Measurements from ENCODE around the gene METTL4.

METTL4 gene

DNA sequence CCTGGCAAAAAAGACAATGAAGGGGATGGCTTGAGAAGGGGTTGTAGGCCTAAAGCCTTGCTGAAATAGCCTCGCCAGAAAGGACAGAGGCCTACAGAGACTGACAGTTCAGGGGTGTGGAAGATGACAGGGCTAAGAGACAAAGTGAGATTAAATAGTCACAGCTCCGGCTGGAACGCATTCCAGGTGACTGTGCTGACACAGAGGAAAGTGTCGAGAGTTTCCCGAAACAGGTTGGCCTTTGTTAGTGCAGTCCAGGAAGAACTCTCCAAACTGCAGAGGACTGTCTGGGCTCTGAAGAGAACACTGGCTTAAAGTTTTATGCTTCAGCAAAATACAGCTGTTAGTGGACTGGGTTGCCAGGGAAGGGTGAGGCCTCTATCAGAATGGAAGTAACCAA is 52.8 kb downstream of the METTL4 start:
- DNase-seq (ENCODE audit: low spot score), result no peak

DNA sequence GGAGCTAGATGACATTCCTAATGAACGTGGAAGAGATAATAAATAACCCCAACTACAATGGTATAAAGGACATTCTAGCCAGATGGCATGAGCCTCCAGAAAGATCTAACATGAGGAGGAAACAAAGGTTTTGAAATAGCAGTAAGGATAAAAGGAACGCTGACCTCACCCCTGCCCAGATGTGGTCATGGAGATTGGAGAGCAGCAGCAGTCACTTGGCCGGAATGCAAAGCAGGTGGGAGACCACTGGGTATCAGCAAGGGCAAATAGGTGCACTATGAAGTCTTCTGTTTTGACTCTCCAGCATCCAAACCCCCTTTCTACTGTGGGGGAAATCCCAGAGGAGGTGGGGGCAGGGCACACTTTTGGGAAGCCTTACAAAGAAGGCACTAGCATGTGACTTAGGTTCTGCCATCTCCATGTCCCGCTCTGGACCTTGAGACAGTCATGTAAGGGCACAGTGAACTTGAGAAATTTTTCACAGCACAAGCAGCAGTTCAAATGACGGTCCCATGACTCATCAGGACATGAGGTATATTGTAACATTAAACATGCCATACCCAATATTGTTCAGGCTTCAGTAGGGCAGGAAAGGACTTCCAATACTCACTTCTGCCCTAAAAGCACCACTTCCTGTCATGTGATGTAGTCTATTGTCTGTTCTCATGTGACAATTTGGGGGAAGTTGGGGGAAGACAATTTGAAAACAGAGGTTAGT is 55.2 kb downstream of the METTL4 start:
- no peak for DNase-seq (ENCODE audit: low spot score)

DNA sequence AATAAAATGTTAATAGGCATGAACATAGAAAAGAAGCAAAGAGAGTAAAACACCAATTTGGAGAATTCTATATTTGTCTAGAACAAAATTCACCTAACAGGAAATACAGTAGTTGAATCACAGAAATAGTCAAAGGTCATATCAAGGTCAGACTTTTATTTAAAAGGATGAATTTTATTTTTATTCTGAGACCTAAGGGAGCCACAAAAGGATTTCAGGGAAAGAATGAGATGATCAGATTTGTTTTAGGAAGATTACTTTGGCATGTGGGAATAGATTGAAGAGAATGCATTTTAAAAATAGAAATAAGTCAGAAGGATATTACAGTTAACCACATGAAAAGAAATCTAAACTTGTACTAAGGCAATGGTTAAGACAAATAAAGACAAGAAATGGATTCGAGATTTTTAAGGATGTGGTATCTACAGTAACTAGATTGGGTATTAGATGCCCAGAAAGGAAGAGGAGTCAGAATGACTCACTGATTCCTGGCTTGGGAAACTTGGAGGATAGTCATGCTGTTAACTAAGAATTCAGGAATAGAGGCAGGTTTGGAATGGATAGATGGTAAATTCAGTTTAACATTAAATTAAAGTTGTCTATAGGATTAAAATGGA is 56.0 kb downstream of the METTL4 start:
- DNase-seq (ENCODE audit: low spot score), result no peak

DNA sequence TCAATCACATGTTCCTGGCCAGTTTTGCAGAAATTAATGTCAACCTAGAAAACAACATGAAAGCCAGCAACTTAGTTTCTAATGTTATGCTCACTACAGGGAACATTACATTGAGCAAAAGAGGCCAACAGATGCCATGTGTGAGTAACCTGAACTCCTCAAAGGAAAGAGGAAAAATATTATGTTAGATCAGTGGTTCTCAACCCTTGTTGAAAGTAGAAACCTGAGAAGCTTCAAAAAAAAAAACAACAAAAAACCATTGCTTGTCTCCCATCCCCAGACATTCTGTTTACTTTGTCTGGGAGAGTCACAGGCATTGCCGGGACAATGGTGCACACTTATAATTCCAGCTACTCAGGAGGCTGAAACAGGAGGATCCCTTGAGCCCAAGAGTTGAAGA is 57.7 kb downstream of the METTL4 start:
- no peak for DNase-seq (ENCODE audit: low spot score)

DNA sequence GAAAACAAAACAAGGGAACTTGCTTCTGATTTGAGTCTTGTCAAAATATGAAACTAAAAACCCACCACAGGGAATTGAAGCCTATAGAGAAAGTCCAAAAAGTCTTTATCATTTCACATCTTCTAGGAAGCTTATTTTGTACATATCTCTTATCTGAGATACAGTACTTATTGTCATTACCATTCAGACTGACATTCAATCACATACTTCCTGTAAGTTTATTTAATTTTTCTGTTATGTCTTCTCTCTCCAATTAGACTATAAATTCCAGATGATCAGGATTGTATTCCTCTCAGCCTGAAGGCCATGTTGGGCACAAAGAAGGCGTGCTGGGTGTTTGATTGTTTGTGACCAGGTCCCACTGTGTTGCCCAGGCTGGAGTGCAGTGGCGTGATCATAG is 59.2 kb downstream of the METTL4 start:
- DNase-seq (ENCODE audit: low spot score), result no peak

DNA sequence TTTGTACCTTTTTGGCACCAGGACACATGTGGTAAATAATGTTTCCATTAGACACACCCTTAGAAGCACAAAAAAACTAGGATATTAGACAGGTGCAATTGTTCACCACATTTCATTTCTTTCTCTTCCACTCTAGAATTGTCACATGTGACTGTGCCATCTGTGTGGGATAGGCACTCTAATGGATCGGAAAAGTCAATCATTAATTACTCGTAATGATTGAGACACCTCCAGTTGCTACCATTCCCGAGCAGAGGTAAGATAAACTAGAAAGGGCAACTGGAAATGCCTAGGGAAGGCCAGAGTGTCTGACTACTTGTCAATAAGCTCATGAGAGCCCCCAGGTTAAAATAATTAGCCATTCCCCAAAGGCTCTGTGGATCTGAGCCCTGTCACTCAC is 59.9 kb downstream of the METTL4 start:
- DNase-seq (ENCODE audit: low spot score), result no peak

DNA sequence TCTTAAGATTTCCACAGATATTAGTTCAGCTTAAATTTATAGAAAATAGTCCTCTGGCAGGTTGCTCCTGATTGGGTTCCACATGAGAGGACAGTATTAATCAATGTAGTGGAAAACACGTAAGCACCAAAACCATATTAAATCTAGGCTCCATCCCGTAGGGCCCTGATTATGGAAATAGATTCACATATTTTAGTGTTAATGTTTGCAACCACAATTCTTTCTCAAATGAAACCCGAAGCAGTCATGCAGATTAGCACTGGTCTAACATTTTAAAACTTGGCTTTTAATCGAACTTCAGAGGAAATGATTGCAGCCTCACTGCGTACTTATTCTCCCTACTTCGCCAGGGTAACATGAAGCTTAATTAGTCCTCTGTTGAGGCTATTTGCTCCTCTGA is 60.9 kb downstream of the METTL4 start:
- no peak for DNase-seq (ENCODE audit: low spot score)

DNA sequence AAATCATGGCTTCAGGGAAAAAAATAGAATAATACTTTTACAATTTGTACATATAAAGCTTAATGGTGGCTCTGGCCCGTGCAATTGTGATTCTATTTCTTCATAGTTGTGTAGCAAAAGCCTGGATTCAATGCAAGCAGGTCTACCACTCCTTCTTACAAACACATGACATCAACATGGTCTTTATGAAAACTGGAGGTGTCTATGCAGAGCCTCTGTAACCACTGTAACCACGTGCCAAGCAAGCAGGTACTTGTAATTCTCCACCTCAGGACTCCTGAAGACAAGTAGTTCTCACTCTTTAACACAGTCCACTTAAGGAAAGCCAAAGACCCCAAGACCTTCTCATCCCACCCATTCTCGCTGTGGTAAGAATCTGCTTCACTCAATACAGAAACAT is 62.6 kb downstream of the METTL4 start:
- DNase-seq (ENCODE audit: low spot score), result no peak

DNA sequence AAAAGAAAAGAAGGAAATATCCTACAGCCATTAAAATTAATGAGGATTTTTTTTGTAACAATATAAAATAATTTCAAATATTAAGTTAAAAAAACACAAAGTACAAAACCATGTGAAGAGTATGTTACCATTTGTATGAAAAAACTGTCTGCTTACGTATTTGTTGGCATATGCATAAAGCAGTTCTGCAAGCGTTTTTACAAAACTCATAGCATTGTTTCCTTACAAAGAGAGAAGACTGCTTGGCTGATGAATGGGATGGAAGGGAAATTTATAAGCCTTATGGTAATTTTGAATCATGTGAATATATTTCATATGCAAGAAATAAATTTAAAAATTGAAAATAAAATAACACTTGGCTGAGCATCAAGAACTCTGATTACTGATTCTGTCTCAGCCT is 63.1 kb downstream of the METTL4 start:
- DNase-seq (ENCODE audit: low spot score), result no peak

DNA sequence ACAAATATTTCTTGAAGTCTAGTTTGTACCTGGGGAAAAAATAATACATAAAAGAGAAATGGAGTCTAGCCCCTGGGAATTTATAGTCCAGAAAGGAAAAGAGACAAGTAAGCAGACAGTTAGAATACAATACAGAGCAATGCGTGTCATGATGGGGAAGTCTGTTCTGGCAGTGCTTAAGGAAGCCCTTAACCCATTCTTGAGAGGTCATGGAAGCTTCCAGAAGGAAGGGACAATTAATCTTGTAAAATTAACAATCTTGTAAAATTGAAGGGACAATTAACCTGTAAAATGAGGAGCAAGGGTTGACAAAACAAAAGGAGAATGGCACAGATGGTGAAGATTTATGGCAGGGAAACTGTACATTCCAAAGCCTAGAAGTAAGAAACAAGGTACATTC is 66.7 kb downstream of the METTL4 start:
- DNase-seq (ENCODE audit: low spot score), result no peak

DNA sequence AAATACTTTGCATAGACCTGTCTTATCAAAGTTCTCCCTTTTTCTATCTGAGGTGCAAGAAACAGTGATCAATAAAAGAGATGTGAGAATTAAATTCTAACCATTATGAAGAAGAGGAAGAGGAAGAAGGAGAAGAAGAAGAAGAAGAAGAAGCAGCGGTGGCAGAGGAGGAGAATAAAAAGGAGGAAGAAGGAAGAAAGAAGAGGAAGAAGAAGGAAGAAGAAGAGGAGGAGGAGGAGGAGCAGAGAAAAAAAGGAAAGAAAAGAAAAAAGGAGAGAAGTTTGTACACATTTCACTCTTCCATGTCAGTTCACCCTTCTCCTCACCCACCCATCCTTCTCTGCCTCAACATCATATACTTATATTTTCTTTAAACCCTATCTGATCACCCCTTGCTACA is 68.4 kb downstream of the METTL4 start:
- DNase-seq (ENCODE audit: low spot score), result no peak

DNA sequence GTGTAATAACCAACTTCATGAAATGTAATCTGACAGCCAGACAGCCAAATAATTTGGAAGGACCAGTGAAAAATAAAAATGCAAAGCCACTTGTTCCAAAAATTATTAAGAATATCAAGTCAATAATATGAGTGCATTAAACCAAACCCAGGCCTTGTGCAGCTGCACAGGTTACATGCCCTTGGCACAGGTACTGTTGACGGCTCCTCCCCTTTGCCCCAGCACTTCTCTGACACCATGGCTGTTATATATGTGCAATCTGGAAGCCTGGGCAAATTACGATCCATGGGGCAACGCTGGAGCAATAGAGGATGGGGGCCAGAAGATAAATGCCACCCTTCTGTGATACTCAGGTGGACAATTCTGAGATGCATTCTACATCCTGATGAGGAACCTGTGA is 68.9 kb downstream of the METTL4 start:
- DNase-seq (ENCODE audit: low spot score), result no peak

DNA sequence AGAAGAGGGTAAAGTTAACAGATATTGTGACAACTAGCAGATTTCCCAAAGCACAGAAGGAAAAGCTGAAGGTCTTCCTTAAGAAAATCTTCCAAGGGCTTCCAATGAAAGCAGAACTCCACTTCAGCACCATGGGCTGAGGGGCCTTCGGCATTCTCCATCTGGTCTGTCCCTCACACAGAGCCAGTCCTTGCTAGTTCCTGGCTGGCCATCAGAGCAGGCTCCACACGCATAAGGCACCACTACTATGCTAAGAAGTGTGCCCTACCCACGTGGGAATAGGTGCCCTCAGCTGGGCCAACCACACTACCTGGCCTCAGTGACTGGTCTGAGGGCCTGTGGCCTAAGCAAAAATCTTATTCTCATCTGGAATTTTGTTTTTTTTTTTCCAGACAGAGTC is 73.5 kb downstream of the METTL4 start:
- no peak for DNase-seq (ENCODE audit: low spot score)

DNA sequence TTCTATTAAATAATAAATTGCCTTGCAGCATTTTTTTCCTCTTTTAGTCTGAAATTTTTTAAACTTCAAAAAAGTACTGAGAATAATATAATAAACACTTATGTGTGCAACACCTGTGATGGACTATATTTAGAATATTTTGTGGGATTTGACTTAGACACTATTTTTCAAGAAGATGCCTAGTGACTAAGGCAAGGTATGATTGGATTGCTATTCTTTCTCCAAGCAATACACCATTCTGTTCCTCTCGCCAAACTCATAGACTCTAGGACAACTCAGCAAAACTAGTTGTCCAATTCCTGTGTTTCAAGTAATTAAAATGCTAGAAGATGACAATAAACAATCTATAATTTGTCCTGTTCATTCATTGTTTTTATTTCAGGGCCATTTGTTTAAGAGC is 75.9 kb downstream of the METTL4 start:
- DNase-seq (ENCODE audit: low spot score), result no peak

DNA sequence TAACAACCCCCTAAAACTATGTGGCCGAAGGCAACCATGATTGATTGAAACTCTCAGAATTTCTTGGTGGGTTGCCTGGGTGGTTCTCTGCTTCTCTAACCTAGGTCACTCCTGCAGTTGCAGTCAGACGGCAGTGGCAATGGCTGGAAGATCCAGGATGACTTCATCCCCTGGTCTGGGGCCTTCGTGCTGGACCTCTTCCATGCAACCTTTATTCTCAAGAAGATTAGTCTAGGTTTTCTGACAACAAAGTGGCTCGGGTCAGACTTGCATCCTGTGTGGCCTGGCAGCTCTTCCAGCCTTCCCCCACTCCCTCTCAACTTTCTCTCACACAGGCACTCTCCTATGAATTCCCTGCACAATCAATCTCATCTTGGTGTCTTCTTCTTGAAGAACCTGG is 76.4 kb downstream of the METTL4 start:
- no peak for DNase-seq (ENCODE audit: low spot score)

Measured in germinal center (tissue), 1 donor.